ENCODE data around the gene RNF113A. TPM values are rescaled to one million over a fixed set of nuclear protein-coding genes. Genes with fewer than 3 reads are reported as not detected.
"Not testable (repeated sequence)": the region's sequence is repeated elsewhere in the genome, so short reads cannot be mapped to it uniquely, and the experiment has no call there.

Gene RNF113A
- 10 to 100 TPM; 44.8 to 47.3 TPM for total RNA-seq

- peaks cover 11% of the 10 kb centered on the region in 2 donors for H3K36me3 Mint-ChIP-seq (ENCODE audit: insufficient read depth in 2 of 2)
- H3K4me3 Mint-ChIP-seq: peak within 1 kb of the TSS; percentile 92 to 100
- H3K4me1 Mint-ChIP-seq (ENCODE audit: low read depth): peaks cover 24% of the 10 kb centered on the region
- peak; percentile 86 to 88 for DNase-seq
- peak; percentile 94 to 96 for ATAC-seq (replicated peaks in 1 of 2)
- H3K27me3 Mint-ChIP-seq (ENCODE audit: low read depth): no peaks in the 10 kb centered on the region
- H3K9me3 Mint-ChIP-seq: no peaks in the 10 kb centered on the region
- H3K27ac Mint-ChIP-seq: peak within 1 kb of the TSS; percentile 99
Observed at GRCh38 chrX:119871599-119872395, at the start of gene RNF113A, which contains the start of gene NDUFA1. RNF113A (minus strand) TSS chrX:119871733; CDS start chrX:119871613, 120 bp downstream. NDUFA1 (plus strand) TSS chrX:119871832; CDS start chrX:119871912, 80 bp downstream.

DNA sequence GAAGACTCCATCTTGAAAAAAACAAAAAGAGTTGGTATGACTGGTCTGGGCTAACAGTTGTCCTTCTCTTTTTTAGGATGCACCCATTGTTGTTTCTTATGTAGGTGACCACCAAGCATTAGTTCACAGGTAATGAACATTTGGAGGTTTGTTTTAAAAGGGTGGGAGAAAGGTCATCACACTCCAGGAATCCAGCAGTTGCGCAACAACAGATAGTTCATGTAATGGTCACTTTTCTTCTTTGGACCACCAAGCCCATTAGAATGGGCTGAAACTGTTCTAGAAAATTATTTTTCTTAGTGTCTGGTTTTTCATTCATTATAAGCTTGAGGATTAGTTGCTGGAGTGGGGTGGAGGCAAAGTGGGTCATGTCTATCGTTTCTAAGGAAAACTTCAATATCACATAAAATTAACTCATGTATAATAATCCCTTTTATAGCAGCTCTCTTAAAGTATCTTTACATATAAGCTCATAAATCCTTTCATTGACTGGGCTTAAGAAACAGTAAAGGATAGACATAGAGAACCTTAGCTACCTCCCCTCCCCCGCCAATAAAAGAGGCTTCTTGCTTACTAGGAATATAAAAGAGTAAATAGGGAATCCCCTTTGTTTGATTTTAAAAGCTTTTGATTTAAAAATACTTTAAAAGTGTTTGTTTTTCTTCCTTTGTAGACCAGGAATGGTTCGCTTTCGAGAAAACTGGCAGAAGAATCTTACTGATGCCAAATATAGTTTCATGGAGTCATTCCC lies 48.5 kb upstream of the RNF113A start:
- H3K27ac Mint-ChIP-seq: no peak overlapping the region
- H3K4me1 Mint-ChIP-seq (ENCODE audit: low read depth): no peaks in the 10 kb centered on the region
- no peak for ATAC-seq (replicated peaks in 1 of 2)
- no peaks in the 10 kb centered on the region for H3K9me3 Mint-ChIP-seq
- H3K36me3 Mint-ChIP-seq (ENCODE audit: insufficient read depth in 2 of 2): no peaks in the 10 kb centered on the region
- H3K27me3 Mint-ChIP-seq (ENCODE audit: low read depth): peaks cover 25% of the 10 kb centered on the region
- H3K4me3 Mint-ChIP-seq: no peak overlapping the region
- DNase-seq: no peak

- Mint-ChIP-seq H3K4me1 (ENCODE audit: low read depth) (no peaks in the 10 kb centered on the region), H3K9me3 (no peaks in the 10 kb centered on the region), H3K36me3 (ENCODE audit: insufficient read depth in 2 of 2) (no peaks in the 10 kb centered on the region), H3K27me3 (ENCODE audit: low read depth) (peaks cover 27% of the 10 kb centered on the region), H3K27ac (no peak overlapping the region), H3K4me3 (no peak overlapping the region)
- DNase-seq: no peak
- no peak for ATAC-seq (replicated peaks in 1 of 2)
Observed at GRCh38 chrX:119917877-119918276, 46.3 kb upstream of the RNF113A start.

- DNase-seq (no peak), ATAC-seq (replicated peaks in 1 of 2) (no peak)
- no peak overlapping the region for H3K4me3 Mint-ChIP-seq
- H3K27me3 Mint-ChIP-seq (ENCODE audit: low read depth): peaks cover 36% of the 10 kb centered on the region
- H3K36me3 Mint-ChIP-seq (ENCODE audit: insufficient read depth in 2 of 2): no peaks in the 10 kb centered on the region
- no peaks in the 10 kb centered on the region for H3K9me3 Mint-ChIP-seq
- H3K4me1 Mint-ChIP-seq (ENCODE audit: low read depth): no peaks in the 10 kb centered on the region
- H3K27ac Mint-ChIP-seq: no peak overlapping the region
Observed at GRCh38 chrX:119916310-119916709, 44.8 kb upstream of the RNF113A start.

GRCh38 chrX:119900976-119901375 lies 29.4 kb upstream of the RNF113A start:
- Mint-ChIP-seq H3K27me3 (ENCODE audit: low read depth) (peaks cover 6% of the 10 kb centered on the region), H3K4me3 (no peak overlapping the region), H3K27ac (no peak overlapping the region), H3K36me3 (ENCODE audit: insufficient read depth in 2 of 2) (no peaks in the 10 kb centered on the region), H3K9me3 (no peaks in the 10 kb centered on the region), H3K4me1 (ENCODE audit: low read depth) (peaks cover 4% of the 10 kb centered on the region)
- no peak for DNase-seq
- ATAC-seq (replicated peaks in 1 of 2): no peak

- DNase-seq (no peak), ATAC-seq (replicated peaks in 1 of 2) (no peak)
- Mint-ChIP-seq H3K9me3 (no peaks in the 10 kb centered on the region), H3K27me3 (ENCODE audit: low read depth) (peaks cover 6% of the 10 kb centered on the region), H3K27ac (no peak overlapping the region), H3K36me3 (ENCODE audit: insufficient read depth in 2 of 2) (no peaks in the 10 kb centered on the region), H3K4me3 (no peak overlapping the region), H3K4me1 (ENCODE audit: low read depth) (peaks cover 4% of the 10 kb centered on the region)
Observed at GRCh38 chrX:119899125-119899524, 27.6 kb upstream of the RNF113A start.

GRCh38 chrX:119895843-119896326 lies 24.4 kb upstream of the RNF113A start, which contains the start of gene AKAP14:
AKAP14 (plus strand) TSS chrX:119895893; CDS start chrX:119903224, 7,331 bp downstream.
- DNase-seq: no peak
- ATAC-seq (replicated peaks in 1 of 2): no peak
- Mint-ChIP-seq H3K4me3 (no peak within 1 kb of the TSS), H3K27ac (no peak within 1 kb of the TSS), H3K36me3 (ENCODE audit: insufficient read depth in 2 of 2) (no peaks in the 10 kb centered on the region), H3K4me1 (ENCODE audit: low read depth) (peaks cover 4% of the 10 kb centered on the region), H3K9me3 (no peaks in the 10 kb centered on the region), H3K27me3 (ENCODE audit: low read depth) (peaks cover 6% of the 10 kb centered on the region)

GRCh38 chrX:119891961-119892692 lies 20.6 kb upstream of the RNF113A start:
- ATAC-seq (replicated peaks in 1 of 2); H3K4me1 Mint-ChIP-seq (ENCODE audit: low read depth): not testable (repeated sequence)

DNA sequence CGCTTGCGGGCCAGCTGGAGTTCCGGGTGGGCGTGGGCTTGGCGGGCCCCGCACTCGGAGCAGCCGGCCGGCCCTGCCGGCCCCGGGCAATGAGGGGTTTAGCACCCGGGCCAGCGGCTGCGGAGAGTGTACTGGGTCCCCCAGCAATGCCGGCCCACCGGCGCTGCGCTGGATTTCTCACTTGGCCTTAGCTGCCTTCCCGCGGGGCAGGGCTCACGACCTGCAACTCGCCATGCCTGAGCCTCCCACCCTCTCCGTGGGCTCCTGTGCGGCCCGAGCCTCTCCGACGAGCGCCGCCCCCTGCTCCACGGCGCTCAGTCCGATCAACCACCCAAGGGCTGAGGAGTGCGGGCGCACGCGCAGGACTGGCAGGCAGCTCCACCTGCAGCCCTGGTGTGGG lies 19.1 kb upstream of the RNF113A start:
- not testable (repeated sequence) for H3K4me1 Mint-ChIP-seq (ENCODE audit: low read depth); H3K27me3 Mint-ChIP-seq (ENCODE audit: low read depth); ATAC-seq (replicated peaks in 1 of 2); DNase-seq; H3K9me3 Mint-ChIP-seq; H3K36me3 Mint-ChIP-seq (ENCODE audit: insufficient read depth in 2 of 2); H3K4me3 Mint-ChIP-seq; H3K27ac Mint-ChIP-seq

More at GRCh38 chrX:119891961-119892692, 20.6 kb upstream of the RNF113A start:
- not testable (repeated sequence) for H3K27me3 Mint-ChIP-seq (ENCODE audit: low read depth); H3K4me3 Mint-ChIP-seq; H3K27ac Mint-ChIP-seq; H3K9me3 Mint-ChIP-seq; DNase-seq; H3K36me3 Mint-ChIP-seq (ENCODE audit: insufficient read depth in 2 of 2)

- Mint-ChIP-seq H3K36me3 (ENCODE audit: insufficient read depth in 2 of 2) (no peaks in the 10 kb centered on the region), H3K27me3 (ENCODE audit: low read depth) (peaks cover under 1% of the 10 kb centered on the region), H3K9me3 (no peaks in the 10 kb centered on the region), H3K4me3 (peak overlapping the region; percentile 34 to 56), H3K27ac (no peak overlapping the region), H3K4me1 (ENCODE audit: low read depth) (peaks cover 6% of the 10 kb centered on the region)
- ATAC-seq (replicated peaks in 1 of 2) (peak; percentile 89 to 90), DNase-seq (peak; percentile 70 to 74)
Observed at GRCh38 chrX:119887721-119888425, 16.3 kb upstream of the RNF113A start.

DNA sequence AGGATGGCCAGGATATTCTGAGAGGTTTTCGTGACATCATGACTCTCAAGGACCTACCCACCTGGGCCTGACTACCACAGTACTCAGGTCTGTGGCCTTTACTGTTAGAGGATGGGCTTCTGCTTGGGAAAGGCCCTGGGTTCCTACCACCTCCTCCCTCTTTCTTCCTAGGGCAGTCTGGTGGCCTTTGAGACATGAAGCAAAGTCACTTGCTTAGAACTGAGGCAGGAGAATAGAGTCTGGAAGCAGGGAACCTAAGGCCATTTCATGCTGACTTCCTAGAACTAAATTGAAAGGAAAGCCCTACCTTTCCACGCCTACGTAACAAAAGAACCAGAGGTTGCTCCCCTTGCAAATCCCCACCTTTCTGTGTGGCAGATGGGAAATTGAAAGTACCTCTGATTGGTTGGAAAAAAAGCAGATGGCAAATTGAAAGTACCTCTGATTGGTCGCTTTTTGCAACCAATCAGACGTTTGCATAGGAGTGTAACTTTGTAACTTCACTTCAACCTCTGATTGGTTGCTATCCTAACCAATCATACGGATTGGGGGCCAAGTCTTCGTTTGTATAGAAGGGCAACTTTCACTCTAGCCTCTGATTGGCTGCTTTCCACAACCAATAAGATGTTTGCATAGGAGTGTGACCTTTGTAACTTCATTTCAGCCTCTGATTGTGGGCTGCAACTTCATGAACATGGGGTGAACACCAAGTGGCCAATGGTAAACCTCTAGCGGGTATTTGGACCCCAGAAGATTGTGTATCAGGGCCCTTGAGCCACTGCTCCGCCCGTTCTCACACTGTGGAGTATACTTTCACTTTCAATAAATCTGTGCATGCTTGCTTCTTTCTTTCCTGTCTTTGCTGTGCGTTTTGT lies 14.3 kb upstream of the RNF113A start:
- Mint-ChIP-seq H3K27ac (no peak overlapping the region), H3K27me3 (ENCODE audit: low read depth) (peaks cover 6% of the 10 kb centered on the region), H3K9me3 (no peaks in the 10 kb centered on the region), H3K4me3 (peak overlapping the region; percentile 14 to 69), H3K4me1 (ENCODE audit: low read depth) (peaks cover 8% of the 10 kb centered on the region), H3K36me3 (ENCODE audit: insufficient read depth in 2 of 2) (no peaks in the 10 kb centered on the region)
- ATAC-seq (replicated peaks in 1 of 2) (peak; percentile 61 to 73), DNase-seq (peak; percentile 18 to 23)
